Measurements from ENCODE around the gene TNFRSF21. TPM values are rescaled to one million over a fixed set of nuclear protein-coding genes. Genes with fewer than 3 reads are reported as not detected.

TNFRSF21 gene
- total and polyA plus RNA-seq, 10 of the 15 experiments (the other 5 are each of a cell fraction or from before 2014, with no cell fraction given) = 0.09 to 1.0 (median 0.27) TPM

GRCh38 chr6:47288267-47289090 is 21.2 kb downstream of the TNFRSF21 start:
- H2AFZ ChIP-seq (ENCODE audit: control insufficient read depth, low read depth, low read length) = no peak overlapping the region
- no peaks in the 10 kb centered on the region for H3K4me1 ChIP-seq (ENCODE audit: control insufficient read depth, insufficient read depth, low read length)
- no peak overlapping the region for H3K9ac ChIP-seq (ENCODE audit: control insufficient read depth, insufficient read depth, low read length)
- RAD21 ChIA-PET (ENCODE audit: unreplicated experiment) = no interaction called here
- CTCF ChIA-PET = interaction anchor here (0.6 to 1.8 kb wide), 3 partner anchors 80 to 190 kb away, joined by 3 to 7 read pairs (median 4); no protein-coding TSS in a partner anchor
- H3K27ac ChIP-seq (ENCODE audit: control insufficient read depth, insufficient read depth) = no peak overlapping the region
- peak; percentile 86 for FAIRE-seq
- TF ChIP-seq ZZZ3 (IDR thresholded peaks at IDR 0.05; ENCODE audit: control insufficient read depth, insufficient read length, low read depth) (no peak), LARP7 (IDR thresholded peaks at IDR 0.05) (no peak), ZSCAN29 (IDR thresholded peaks at IDR 0.05) (no peak), ZBTB4 (CRISPR knock-in tag; IDR thresholded peaks at IDR 0.05) (no peak), STAT3 (IDR thresholded peaks at IDR 0.05; ENCODE audit: low read depth, low read length) (no peak), ZNF24 (IDR thresholded peaks at IDR 0.05) (no peak), NFXL1 (IDR thresholded peaks at IDR 0.05; ENCODE audit: borderline replicate concordance) (no peak), NR2F1 (conservative IDR thresholded peaks at IDR 0.05) (no peak), ASH2L (IDR thresholded peaks at IDR 0.05; ENCODE audit: borderline replicate concordance, low read depth) (no peak), TCF7 (IDR thresholded peaks at IDR 0.05; ENCODE audit: borderline replicate concordance) (no peak), RB1 (IDR thresholded peaks at IDR 0.05; ENCODE audit: borderline replicate concordance) (no peak), IRF3 (IDR thresholded peaks at IDR 0.05) (no peak), PKNOX1 (IDR thresholded peaks at IDR 0.05) (no peak), SREBF1 (IDR thresholded peaks at IDR 0.05; ENCODE audit: low read length) (no peak)
- H4K20me1 ChIP-seq (ENCODE audit: control insufficient read depth, insufficient read depth) = no peaks in the 10 kb centered on the region; the same call in 1 of the 2 replicates
- ATAC-seq = no peak
- H3K27me3 ChIP-seq (replicated peaks in 1 of 2; ENCODE audit: control insufficient read depth in 2 of 2, insufficient read depth in 2 of 2, low read length in 1 of 2) = no peaks in the 10 kb centered on the region; a peak in 2 of 4 replicates
- no peak overlapping the region for H3K4me3 ChIP-seq
- peaks cover 3% of the 10 kb centered on the region; the same call in 1 of the 3 replicates for H3K9me3 ChIP-seq (replicated peaks; ENCODE audit: control insufficient read depth, insufficient read depth, low read length)
- SMC1A ChIA-PET (ENCODE audit: uncharacterized antibody, unreplicated experiment) = interaction anchor here (0.5 to 1.3 kb wide), 6 partner anchors 9 to 1485 kb away, joined by 3 to 4 read pairs (median 4); no protein-coding TSS in a partner anchor
- no peaks in the 10 kb centered on the region for H3K36me3 ChIP-seq (ENCODE audit: control insufficient read depth in 2 of 2, insufficient read depth in 2 of 2, low read length in 1 of 2)
- H3K79me2 ChIP-seq (ENCODE audit: control insufficient read depth, insufficient read depth, low read length) = no peaks in the 10 kb centered on the region
- DNase-seq (ENCODE audit: low read depth, low spot score) = no peak
- 20% methylated on average over 7 of the region's 7 CpGs for WGBS (ENCODE audit: insufficient coverage, insufficient replicate concordance, low lambda C conversion rate, missing lambda C conversion rate)
- H3K4me2 ChIP-seq (ENCODE audit: control insufficient read depth, insufficient read depth) = no peak overlapping the region
- BruUV-seq (replicated peaks) = no TSS peak
- intact Hi-C loops (cut with micrococcal nuclease; ENCODE audit: unreplicated experiment) = no loop called here
- in situ Hi-C loops (cut with MboI) = no loop called here
- POLR2A ChIA-PET = interaction anchor here (0.5 kb wide), 1 partner anchor 92 kb away, joined by 4 read pairs; no protein-coding TSS in a partner anchor
